K562 (cell line): ENCODE data around the gene RTBDN. TPM values are rescaled to one million over a fixed set of nuclear protein-coding genes. Genes with fewer than 3 reads are reported as not detected.

ENCODE experiments used
- ATAC-seq: fragments of 200-7000 bp; cut with Tn5 transposase; 3 replicates; pipeline ENCODE4 v1.9.1; 2020; ENCODE audit warnings: moderate library complexity
- BruUV-seq: library from RNA; stranded (reverse); fragments of 400-500 nt; replicated peaks from 2 replicates; lab custom pipeline; 2021; lab: Mats Ljungman, UMichigan
- CTCF ChIA-PET: fragments of 300-600 bp; formaldehyde crosslinking; extraction: SDS; loops from one replicate; lab custom pipeline; 2021; ENCODE audit warnings: low intra/inter-chr PET ratio; lab: Yijun Ruan, JAX
- POLR2A ChIA-PET: fragments of 300-600, 350-650 bp; sonication (Branson Sonifier 250); formaldehyde crosslinking; extraction: SDS; loops from one replicate; lab custom pipeline; 2021; ENCODE audit warnings: antibody characterized with exemption, inconsistent platforms; lab: Yijun Ruan, JAX
- DNase-seq, 4 experiments: peaks; one replicate each; pipeline versions ENCODE4 v3.0.0 to v3.0.0-alpha.2; 2011 to 2018; ENCODE audit warnings: low spot score in 3 of 4, mixed read lengths in 3 of 4; ENCODE audit errors: extremely low read depth in 1 of 4
- FAIRE-seq: peaks from 2 replicates; lab custom pipeline; 2011; peaks lifted over from hg19 to GRCh38; lab: Jason Lieb, UNC
- H2AFZ ChIP-seq: 2 replicates; pipeline ENCODE4 v1.6.0; 2011; ENCODE audit warnings: low read depth, low read length, control low read depth, inconsistent platforms
- H3K27ac ChIP-seq: fragments of 200-600 bp; 3 replicates; pipeline ENCODE4 v1.8.0; 2011; ENCODE audit warnings: low read depth, mild to moderate bottlenecking, control low read depth, inconsistent platforms, low read length, moderate library complexity, mixed read lengths; ENCODE audit errors: extremely low read depth
- H3K27me3 ChIP-seq, 2 experiments: fragments of 300-600 bp in 1 of 2; 2 replicates in 1 of 2; 3 replicates in 1 of 2; pipeline versions ENCODE4 v1.6.0 to v1.8.0; 2011; ENCODE audit warnings: inconsistent platforms in 2 of 2, low read length in 2 of 2, mild to moderate bottlenecking in 1 of 2, mixed read lengths in 1 of 2, moderate library complexity in 1 of 2; ENCODE audit not compliant: control insufficient read depth in 2 of 2, insufficient read depth in 2 of 2
- H3K36me3 ChIP-seq: fragments of 300-600 bp; 3 replicates; pipeline ENCODE4 v1.8.0; 2011; ENCODE audit warnings: mild to moderate bottlenecking, low read length, inconsistent platforms; ENCODE audit not compliant: control insufficient read depth, insufficient read depth
- H3K4me1 ChIP-seq, 2 experiments: fragments of 200-600 bp in 1 of 2; replicated peaks in 1 of 2; 2 replicates in 1 of 2; 3 replicates in 1 of 2; pipeline versions ENCODE4 v1.5.1 to v1.8.0; 2011; ENCODE audit warnings: inconsistent platforms in 2 of 2, low read length in 2 of 2, mild to moderate bottlenecking in 1 of 2, mixed read lengths in 1 of 2, moderate library complexity in 1 of 2; ENCODE audit not compliant: control insufficient read depth in 2 of 2, insufficient read depth in 2 of 2
- H3K4me2 ChIP-seq: 2 replicates; pipeline ENCODE4 v1.6.1; 2011; ENCODE audit warnings: low read length, control low read depth, inconsistent platforms, mixed read lengths; ENCODE audit not compliant: insufficient read depth
- H3K4me3 ChIP-seq: fragments of 200-600 bp; sonication (generic), shearing (Covaris generic); 2 replicates; pipeline ENCODE4 v1.5.1; 2016; ENCODE audit warnings: control low read depth, inconsistent platforms
- H3K79me2 ChIP-seq: fragments of 200-600 bp; 3 replicates; pipeline ENCODE4 v1.8.0; 2011; ENCODE audit warnings: low read length, inconsistent platforms; ENCODE audit not compliant: control insufficient read depth, insufficient read depth
- H3K9ac ChIP-seq, 2 experiments: 2 replicates each; pipeline versions ENCODE4 v1.6.0 to v1.6.1; 2011; ENCODE audit warnings: low read depth in 2 of 2, low read length in 2 of 2, control low read depth in 1 of 2, inconsistent platforms in 1 of 2, mild to moderate bottlenecking in 1 of 2, mixed read lengths in 1 of 2; ENCODE audit not compliant: insufficient read depth in 1 of 2
- H3K9me1 ChIP-seq: one replicate; pipeline ENCODE4 v1.6.0; 2011; ENCODE audit warnings: inconsistent platforms, mild to moderate bottlenecking, low read length, moderate library complexity; ENCODE audit not compliant: control insufficient read depth, insufficient read depth
- H3K9me3 ChIP-seq: replicated peaks from 2 replicates; pipeline ENCODE4 v1.5.1; 2011; ENCODE audit warnings: low read depth, low read length, inconsistent platforms; ENCODE audit not compliant: control insufficient read depth, insufficient read depth
- H4K20me1 ChIP-seq: replicated peaks from 2 replicates; pipeline ENCODE4 v1.6.1; 2011; ENCODE audit warnings: low read length, inconsistent platforms, mixed read lengths; ENCODE audit not compliant: control insufficient read depth, insufficient read depth
- ARID2 ChIP-seq: fragments of 450-650 bp; IDR thresholded peaks from 2 replicates; pipeline ENCODE4 v1.6.1; 2017; ENCODE audit warnings: antibody characterized with exemption, mild to moderate bottlenecking
- BRF1 ChIP-seq: IDR thresholded peaks from 3 replicates; pipeline ENCODE4 v1.6.1; 2011; ENCODE audit warnings: borderline replicate concordance, mild to moderate bottlenecking; ENCODE audit not compliant: insufficient read length; ENCODE audit errors: extremely low read depth
- CHD1 ChIP-seq: fragments of 200-600 bp; sonication (generic); IDR thresholded peaks from one replicate; pipeline ENCODE4 v1.6.1; 2012; ENCODE audit warnings: mild to moderate bottlenecking, moderate library complexity, low read length, inconsistent platforms
- ETV5 ChIP-seq: sonication (generic); formaldehyde crosslinking; IDR thresholded peaks from 2 replicates; pipeline ENCODE4 v1.4.0; 2020; ENCODE audit warnings: low read depth, mild to moderate bottlenecking, missing genetic modification reagents
- MITF ChIP-seq: IDR thresholded peaks from 2 replicates; pipeline ENCODE4 v1.6.1; 2014; ENCODE audit warnings: antibody characterized with exemption
- RBBP5 ChIP-seq: fragments of 200-600 bp; sonication (generic); IDR thresholded peaks from 2 replicates; pipeline ENCODE4 v1.6.1; 2012; ENCODE audit warnings: borderline replicate concordance, mild to moderate bottlenecking, low read length, control low read depth, inconsistent platforms; ENCODE audit not compliant: insufficient read depth, poor library complexity, severe bottlenecking
- THAP12 ChIP-seq: fragments of 250-450 bp; sonication (Bioruptor Pico); IDR thresholded peaks from 2 replicates; pipeline ENCODE4 v1.9.0; 2021; ENCODE audit warnings: mild to moderate bottlenecking, inconsistent platforms
- ZBTB12 ChIP-seq: fragments of 250-450 bp; sonication (Bioruptor Pico); IDR thresholded peaks from 2 replicates; pipeline ENCODE4 v1.4.0; 2020
- ZBTB8A ChIP-seq: fragments of 450-650 bp; IDR thresholded peaks from 2 replicates; pipeline ENCODE4 v1.6.1; 2018; ENCODE audit warnings: mild to moderate bottlenecking, moderate library complexity; ENCODE audit not compliant: partially characterized antibody
- ZMIZ1 ChIP-seq, 2 experiments: fragments of 150-350 bp in 1 of 2; IDR thresholded peaks; 2 replicates each; pipeline ENCODE4 v1.6.1; 2012 to 2016; ENCODE audit warnings: low read depth in 2 of 2, low read length in 2 of 2, mild to moderate bottlenecking in 1 of 2, moderate library complexity in 1 of 2
- ZNF184 ChIP-seq: sonication (generic); formaldehyde crosslinking; IDR thresholded peaks from 2 replicates; pipeline ENCODE4 v1.5.0; 2020; ENCODE audit warnings: missing genetic modification reagents
- WGBS: fragments of 100-300 bp; shearing (Covaris generic); methylation state at CpG from one replicate; pipeline ENCODE4 v1.1.6; 2016; ENCODE audit warnings: low coverage, mixed read lengths; ENCODE audit not compliant: insufficient coverage; ENCODE audit errors: missing lambda C conversion rate; 5-methylcytosine and 5-hydroxymethylcytosine counted together
- in situ Hi-C: fragments of 300-500 bp; cut with MboI; formaldehyde crosslinking; loops from 4 replicates; pipeline ENCODE4 v1.15.0; 2018; ENCODE audit warnings: inconsistent platforms, mixed read lengths
- intact Hi-C: fragments of 100-400 bp; cut with micrococcal nuclease; formaldehyde crosslinking; loops from 2 replicates; pipeline ENCODE4 v1.14.2; 2022
- polyA plus RNA-seq, 8 experiments: library from polyadenylated mRNA; depleted of rRNA in 4 of 8; stranded (reverse) in 5 of 8; unstranded in 3 of 8; fragments of >200 nt; fragmentation: Nextera tagmentation in 2 of 8; fragmentation: Illumina TruSeq in 1 of 8; extraction: Ambion mirVana in 2 of 8; extraction: Trizol in 1 of 8; gene quantifications; 2 replicates each; pipeline versions ENCODE4 v1.2.1 to v1.2.3, GENCODE V29; 2011 to 2014; ENCODE audit warnings: inconsistent platforms in 1 of 8, missing spikeins in 1 of 8
- total RNA-seq, 7 experiments: library from RNA; depleted of rRNA in 6 of 7; stranded (reverse); fragments of >200 nt in 6 of 7; fragmentation: Illumina TruSeq in 2 of 7; extraction: Trizol in 2 of 7; gene quantifications; 2 replicates each; pipeline versions ENCODE4 v1.2.1 to v1.2.3, GENCODE V29; 2011 to 2021; ENCODE audit warnings: low replicate concordance in 1 of 7

The RTBDN gene
- total and polyA plus RNA-seq, 9 of the 15 experiments (the other 6 are each of a cell fraction or from before 2014, with no cell fraction given), result 0.20 to 2.3 (median 0.72) TPM; not detected in 1

GRCh38 chr19:12840091-12841079 is 6.0 kb upstream of the RTBDN start:
- peak overlapping the region; percentile 57 for H3K4me3 ChIP-seq
- peak; percentile 93 to 97 (median 96) for DNase-seq
- H3K36me3 ChIP-seq, result peaks cover 19% of the 10 kb centered on the region; the same call in 2 of the 3 replicates
- ATAC-seq, result peak; percentile 85
- ChIA-PET CTCF (no interaction called here), POLR2A (no interaction called here)
- no TSS peak for BruUV-seq
- peak overlapping the region; percentile 82 for H3K4me2 ChIP-seq
- in situ Hi-C loops (no loop called here), intact Hi-C loops (loop anchor here (5.0 kb wide), 1 partner anchor 63 kb away; the partner anchor contains the start of gene HOOK2)
- H3K79me2 ChIP-seq, result peaks cover 20% of the 10 kb centered on the region
- H3K27me3 ChIP-seq, result no peaks in the 10 kb centered on the region; a peak in 1 of 5 replicates
- peak overlapping the region; percentile 69 for H3K27ac ChIP-seq
- peaks cover 6% of the 10 kb centered on the region; the same call in 1 of the 2 replicates for H4K20me1 ChIP-seq
- FAIRE-seq, result peak; percentile 96
- peak overlapping the region; percentile 84 for H2AFZ ChIP-seq
- peaks cover 35 to 52% of the 10 kb centered on the region in 2 experiments for H3K4me1 ChIP-seq
- H3K9me3 ChIP-seq, result no peaks in the 10 kb centered on the region
- no peaks in the 10 kb centered on the region for H3K9me1 ChIP-seq
- H3K9ac ChIP-seq, result peak overlapping the region; percentile 25 to 79
- 9% methylated on average over 41 of the region's 43 CpGs for WGBS
- TF ChIP-seq MITF (no peak), ZBTB8A (no peak), RBBP5 (no peak), BRF1 (no peak), ZBTB12 (no peak), THAP12 (CRISPR knock-in tag) (no peak), CHD1 (no peak), ZNF184 (CRISPR knock-in tag) (no peak), ETV5 (no peak), ARID2 (no peak), ZMIZ1 (IDR thresholded peaks at IDR 0.05; ENCODE audit: low read depth in 2 of 2, low read length in 2 of 2) (no peak)
